ENCODE results near the gene SACM1L.
"Not testable (repeated sequence)": the region's sequence is repeated elsewhere in the genome, so short reads cannot be mapped to it uniquely, and the experiment has no call there.

Gene SACM1L

DNA sequence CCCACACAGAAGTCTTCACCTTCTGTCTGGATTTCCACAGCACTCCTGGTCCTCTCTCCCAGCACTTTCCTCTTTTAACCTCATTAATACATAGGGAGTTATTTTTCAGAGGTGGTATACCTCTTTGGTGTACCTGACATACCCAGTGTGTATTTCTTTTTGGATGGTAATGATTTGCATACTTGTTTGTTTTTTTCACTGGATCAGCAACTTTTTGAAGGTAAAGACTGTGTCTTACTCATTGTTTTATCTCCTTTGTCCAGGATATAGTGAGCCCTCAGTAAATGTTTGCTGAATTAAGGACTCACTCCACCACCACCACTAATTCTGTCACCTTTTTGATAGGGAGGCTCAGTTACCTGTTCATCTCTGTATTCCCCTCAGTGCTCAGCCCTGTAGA lies 52.1 kb downstream of the SACM1L start:
- no peak for DNase-seq

DNA sequence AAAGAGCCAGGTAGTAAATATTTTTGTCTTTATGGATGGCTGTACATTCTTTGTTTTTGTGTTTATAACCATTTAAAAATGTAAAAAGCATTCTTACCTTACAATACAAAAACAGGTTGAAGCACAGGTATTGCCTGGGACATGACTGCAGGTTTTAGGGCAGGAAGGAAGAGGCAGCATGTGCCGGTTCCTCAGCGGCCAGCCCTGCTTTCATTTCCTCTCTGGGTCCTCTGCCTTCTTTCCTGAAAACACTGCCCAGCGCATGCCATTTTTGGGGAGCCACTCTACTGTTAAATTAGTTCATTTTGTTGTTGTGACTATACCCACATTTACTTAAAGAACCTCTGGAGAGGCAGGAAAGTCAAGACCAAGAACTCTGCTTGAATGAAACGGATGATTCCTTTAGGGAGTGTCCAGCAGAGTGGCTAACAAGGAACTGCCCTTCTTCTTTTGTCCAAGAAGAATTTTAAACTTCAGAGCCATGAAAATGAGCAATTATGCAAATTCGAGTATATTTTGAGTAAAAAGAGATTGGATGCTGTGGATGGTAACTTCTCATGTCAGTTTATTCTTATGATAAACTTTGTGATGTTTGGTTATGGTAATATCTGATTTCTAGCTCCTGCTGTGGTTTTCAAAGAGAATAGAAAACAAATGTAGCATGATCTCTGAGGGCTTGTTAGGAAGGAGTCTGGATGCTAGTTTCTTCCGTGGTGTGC lies 52.7 kb downstream of the SACM1L start:
- no peak for DNase-seq

- no peak for DNase-seq
Measured at GRCh38 chr3:45742461-45743089, 53.4 kb downstream of the SACM1L start.

DNA sequence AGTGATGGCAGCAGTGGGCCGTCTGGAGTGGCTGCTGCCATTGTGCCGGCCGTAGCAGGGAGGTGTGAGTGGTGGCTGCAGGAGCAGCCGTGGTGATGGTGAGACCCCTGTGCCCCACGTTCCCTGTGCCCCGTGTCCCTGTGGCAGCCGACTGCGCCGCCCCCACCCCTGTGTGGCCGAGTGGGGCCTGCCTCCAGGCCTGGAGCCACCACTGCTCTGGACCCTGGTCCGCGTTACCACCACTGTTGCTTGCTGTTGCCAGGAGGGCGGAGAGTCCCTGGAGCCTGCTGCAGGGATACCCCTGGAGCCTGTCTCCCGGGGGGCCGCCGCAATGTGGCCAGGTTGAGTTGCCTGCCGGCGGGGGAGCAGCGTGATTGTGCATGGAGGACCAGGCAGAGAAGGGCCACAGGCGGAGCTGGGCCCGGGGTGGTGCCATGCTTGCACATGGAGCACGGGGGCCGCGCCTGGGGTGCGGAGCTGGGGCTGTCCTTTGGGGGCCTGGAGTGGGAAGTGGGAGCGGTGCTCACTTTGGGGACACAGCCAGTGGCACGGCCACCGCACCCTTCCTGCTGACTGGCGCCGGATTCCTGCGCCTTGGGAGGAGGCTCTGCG lies 57.1 kb downstream of the SACM1L start:
- no peak for DNase-seq

- no peak for DNase-seq
Measured at GRCh38 chr3:45746777-45747622, 57.8 kb downstream of the SACM1L start.

DNA sequence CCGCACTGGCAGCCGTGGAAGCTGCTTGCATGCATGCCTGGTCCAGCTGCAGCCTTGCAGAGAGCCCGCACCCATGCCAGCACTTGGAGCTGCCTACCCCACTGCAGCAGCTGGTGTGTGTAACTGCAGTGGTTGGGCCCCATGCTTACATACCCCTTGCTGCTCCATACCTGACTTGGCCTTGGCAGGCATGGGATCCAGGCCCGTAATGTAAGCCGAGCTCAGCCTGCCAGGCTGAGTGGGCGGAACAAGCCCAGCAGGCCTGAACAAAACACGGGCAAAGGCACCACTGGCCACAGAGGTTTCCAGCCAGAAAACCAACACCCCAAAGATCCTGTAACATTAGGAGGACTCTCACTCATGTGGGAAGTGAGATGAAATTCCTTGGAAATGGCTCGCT lies 58.9 kb downstream of the SACM1L start:
- DNase-seq, result no peak

DNA sequence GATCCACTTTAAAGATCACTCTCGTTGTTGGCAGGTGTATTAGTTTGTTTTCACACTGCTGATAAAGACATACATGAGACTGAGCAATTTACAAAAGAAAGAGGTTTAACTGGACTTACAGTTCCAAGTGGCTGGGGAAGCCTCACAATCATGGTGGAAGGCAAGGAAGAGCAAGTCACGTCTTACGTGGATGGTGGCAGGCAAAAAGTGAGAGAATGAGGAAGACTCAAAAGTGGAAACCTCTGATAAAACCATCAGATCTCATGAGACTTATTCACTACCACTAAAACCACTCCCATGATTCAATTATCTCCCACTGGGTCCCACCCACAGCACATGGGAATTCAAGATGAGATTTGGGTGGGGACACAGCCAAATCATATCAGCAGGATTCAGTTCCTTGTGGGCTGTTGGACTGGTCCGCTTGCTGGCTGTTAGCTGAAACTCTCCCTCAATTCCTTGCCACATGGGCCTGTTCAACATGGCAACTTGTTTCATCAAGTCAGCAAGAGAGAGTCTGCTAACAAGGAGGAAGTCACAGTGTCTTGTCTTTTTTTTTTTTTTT lies 59.9 kb downstream of the SACM1L start:
- not testable (repeated sequence) for DNase-seq

GRCh38 chr3:45749880-45750279 lies 60.7 kb downstream of the SACM1L start:
- no peak for DNase-seq

GRCh38 chr3:45751537-45752242 lies 62.5 kb downstream of the SACM1L start:
- DNase-seq, result no peak

GRCh38 chr3:45753095-45753494 lies 63.9 kb downstream of the SACM1L start:
- DNase-seq, result no peak

DNA sequence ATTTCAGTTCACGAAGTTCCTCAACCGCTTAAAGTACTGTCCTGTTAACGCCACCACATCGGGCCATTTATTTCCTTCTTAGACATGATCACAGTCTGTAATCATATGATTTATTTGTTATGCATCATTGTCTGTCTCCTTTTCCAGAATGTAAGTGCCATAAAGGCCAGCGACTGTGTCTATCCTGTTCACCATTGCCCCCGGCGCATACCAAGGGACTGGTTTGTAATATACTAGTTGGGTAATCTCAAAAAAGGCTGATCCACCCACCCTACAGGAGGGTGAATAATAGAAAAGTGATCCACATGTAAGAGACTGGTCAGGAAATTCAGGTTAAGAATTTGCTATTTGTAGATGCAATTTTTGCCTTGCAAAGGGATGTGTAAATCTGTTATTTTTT lies 65.3 kb downstream of the SACM1L start:
- DNase-seq, result no peak

- DNase-seq, result no peak
Measured at GRCh38 chr3:45756055-45756454, 66.9 kb downstream of the SACM1L start.

- DNase-seq, result not testable (repeated sequence)
Measured at GRCh38 chr3:45757141-45757540, 67.9 kb downstream of the SACM1L start.

GRCh38 chr3:45758871-45759270 lies 69.7 kb downstream of the SACM1L start:
- no peak for DNase-seq

DNA sequence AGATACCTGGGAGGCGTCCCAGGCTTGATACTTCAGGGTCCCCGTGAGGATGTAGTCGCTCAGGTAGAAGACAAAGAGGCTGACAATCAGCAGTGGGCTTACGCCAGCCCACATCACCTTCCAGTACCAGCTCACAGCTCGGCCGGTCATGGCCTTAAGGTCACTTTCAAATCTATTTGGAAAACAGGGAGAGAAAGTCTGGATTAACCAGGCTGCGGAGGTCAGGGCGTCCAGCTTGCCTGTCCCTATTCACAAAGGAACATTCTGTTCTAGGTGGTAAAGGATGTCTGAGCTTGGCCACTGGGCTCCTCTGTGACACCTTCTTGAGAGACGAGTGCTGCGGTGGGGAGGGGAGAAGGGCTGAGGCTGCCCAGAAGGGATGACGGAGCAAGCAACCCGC lies 70.7 kb downstream of the SACM1L start:
- DNase-seq, result no peak

DNA sequence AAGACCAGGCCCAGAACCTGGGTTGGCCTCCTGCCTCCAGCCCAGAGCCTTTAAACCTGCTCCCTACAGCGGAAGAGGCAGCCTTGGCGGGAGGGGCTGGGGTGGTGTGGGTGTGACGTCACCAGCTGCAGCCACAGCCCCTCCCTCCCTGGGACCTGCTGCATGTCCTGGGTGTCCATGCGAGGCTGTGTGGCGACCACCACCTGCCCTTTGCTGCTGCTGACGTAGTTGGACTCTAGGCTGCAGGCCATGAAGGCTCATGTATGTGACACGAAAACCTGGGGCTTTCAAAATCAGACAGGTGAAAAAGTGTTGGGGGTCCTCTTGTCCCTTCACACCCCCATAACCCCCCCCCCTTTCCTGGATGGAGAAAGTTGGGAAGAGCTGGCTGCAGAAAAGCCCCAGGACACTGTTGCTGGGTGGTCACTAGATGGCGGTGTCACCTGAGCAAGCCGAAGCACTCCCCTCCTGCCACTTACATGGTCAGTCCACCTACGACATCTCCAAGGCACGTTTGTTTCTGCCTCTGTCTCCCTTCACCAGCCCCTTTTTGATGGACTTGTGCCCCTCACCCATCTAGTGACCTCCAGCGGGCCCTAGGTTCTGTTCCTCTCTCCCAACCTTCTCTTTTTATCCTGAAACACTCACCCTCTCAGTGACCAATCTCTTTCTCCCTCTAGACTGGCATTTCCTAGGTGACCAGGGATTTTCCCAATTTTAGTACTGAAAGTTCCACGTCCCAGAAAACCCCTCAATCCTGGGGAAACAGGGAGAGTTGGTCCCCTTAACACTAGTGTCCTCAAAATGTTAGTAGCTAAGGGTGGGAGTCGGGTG lies 71.9 kb downstream of the SACM1L start:
- DNase-seq, result peak in 24 of 51 donors; percentile 2 to 43 (median 13)

GRCh38 chr3:45761831-45762230 lies 72.6 kb downstream of the SACM1L start:
- DNase-seq, result no peak

DNA sequence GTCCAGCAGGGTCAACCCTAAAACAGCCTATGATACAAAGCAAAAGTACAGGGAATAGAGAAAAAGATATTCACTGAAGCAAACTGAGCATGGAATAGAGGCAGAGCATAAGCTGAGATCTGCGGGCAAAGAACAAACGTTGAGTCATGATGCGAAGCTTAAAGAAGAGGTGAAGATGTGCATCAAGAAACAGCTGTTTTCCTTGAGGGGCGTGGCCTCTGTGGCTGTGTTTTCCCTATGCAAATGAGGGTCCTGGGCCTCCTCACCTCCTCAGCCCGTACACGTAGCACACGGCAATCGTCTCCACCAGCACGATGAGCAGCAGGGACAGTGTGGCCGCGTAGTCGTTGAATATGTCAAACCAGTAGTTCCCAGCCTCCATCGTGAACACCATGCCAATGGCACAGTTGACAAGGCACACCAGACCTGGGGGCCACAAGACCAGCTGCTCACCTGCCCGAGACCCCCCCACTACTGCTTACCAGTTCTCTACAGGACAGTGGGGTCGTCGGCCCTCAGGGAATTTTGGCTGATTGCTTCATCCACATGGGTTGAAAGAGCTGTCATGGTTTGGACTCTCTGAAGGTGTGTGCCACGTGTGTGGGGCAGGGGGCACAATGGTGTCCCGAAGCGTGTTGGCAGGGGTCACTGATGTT lies 73.6 kb downstream of the SACM1L start:
- no peak for DNase-seq

DNA sequence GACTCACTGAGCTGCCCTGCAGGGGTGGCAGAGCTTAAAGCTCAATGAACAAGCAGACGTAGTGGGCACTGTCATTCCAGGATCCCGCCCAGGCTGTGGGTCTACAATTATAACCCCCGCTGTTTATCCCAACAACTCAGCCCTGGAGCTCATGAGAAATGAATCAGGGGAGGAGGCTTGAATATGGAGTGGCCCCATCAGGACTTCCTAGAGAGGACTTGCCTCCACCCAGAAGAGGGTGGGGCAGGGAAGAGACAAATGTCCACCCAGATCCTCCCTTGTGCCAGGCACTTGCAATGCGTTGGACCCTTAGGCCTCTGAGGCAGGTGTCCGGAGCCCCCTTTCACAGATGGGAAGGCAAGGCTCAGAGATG lies 74.1 kb downstream of the SACM1L start:
- DNase-seq, result no peak

Data from hypothalamus (tissue), 51 donors.